Femur (tissue), 1 donor: ENCODE results near the gene TTC31.
A peak's percentile ranks its signal among the peaks of the same experiment; 100 is the strongest.
"Not testable (repeated sequence)": the region's sequence is repeated elsewhere in the genome, so short reads cannot be mapped to it uniquely, and the experiment has no call there.

Experiments
- DNase-seq: peaks from one replicate; pipeline ENCODE4 v3.0.0-alpha.2; 2017

Gene TTC31

DNA sequence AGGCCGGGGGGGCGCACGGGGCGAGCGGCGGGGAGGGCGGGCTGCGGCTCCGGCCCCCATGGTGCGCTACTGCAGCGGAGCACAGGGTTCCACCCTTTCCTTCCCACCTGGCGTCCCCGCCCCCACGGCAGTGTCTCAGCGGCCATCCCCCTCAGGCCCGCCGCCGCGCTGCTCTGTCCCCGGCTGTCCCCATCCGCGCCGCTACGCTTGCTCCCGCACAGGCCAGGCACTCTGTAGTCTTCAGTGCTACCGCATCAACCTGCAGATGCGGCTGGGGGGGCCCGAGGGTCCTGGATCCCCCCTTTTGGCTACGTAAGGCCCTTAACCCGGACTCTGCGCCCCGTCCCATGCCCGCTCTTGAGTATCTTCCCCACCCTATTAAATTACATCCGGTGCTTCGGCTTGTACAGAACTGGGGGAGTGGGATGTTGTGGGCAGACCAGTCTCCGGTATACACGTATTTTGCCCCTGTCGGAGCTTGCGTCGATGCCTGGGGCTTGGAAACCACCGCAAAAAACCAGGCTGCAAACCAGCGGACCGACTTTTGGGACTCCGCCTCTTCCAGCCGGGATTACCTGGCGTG is 25.2 kb upstream of the TTC31 start:
- peak; percentile 81 for DNase-seq

DNA sequence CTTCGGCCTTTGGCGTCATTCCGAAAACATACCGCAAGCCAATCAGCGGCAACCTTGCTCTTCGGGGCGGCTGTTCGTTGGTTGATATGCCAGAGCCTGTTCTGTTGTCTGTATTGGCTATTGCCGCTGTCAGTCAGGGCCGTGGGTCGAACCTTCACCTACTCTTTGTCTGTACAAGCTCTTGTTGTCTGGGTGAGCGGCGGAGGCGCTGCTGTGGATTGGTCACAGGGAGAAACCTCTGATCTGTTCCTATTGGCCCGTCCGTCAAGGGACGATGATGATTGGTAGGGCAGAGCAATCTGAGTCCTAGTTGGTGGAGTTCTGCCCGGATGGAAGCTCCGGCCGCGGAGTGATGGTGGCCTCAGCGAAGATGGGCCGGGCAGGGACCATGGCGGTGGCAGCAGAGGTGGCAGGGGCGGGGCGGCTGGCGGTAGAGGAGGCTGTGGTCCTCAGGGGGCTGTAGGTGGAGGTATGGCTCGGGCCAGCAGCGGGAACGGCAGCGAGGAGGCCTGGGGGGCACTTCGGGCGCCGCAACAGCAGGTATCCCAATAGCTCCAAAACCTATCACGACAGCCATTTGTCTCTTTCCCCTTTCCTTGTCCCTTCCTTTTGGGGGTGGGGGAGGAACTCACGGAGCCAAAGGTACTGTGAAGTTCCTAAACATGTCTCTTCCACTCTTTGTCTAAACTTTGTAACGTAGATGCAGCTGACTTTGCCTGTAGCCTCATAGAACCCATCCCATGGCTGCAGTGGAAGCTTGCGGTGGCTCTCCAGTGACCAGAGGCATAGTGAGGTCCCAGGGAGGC is 24.5 kb upstream of the TTC31 start, which contains the start of gene WBP1:
WBP1 (plus strand) TSS at position 307 of the 806 bp plus-strand sequence; CDS start at position 472, 165 bp downstream.
- DNase-seq: peak; percentile 100

DNA sequence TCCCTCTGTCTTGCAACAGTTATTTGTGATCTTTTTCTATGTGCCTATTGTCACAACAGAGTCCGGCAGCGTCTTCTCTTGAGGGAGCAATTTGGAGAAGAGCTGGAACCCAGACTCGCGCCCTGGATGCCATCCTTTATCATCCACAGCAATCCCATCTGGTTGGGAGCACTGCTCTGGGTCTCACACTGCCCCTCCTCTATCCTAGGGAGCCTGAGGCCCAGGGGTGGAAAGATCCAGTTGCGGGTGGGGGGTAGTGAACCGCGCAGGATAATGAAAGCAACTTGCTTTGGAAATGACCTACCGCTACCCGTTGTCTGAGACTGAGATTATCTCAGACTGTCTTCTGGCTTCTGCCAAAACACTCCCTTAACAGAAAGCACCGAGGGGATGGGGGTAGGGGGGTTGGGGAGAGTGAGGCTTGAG is 23.9 kb upstream of the TTC31 start:
- no peak for DNase-seq

DNA sequence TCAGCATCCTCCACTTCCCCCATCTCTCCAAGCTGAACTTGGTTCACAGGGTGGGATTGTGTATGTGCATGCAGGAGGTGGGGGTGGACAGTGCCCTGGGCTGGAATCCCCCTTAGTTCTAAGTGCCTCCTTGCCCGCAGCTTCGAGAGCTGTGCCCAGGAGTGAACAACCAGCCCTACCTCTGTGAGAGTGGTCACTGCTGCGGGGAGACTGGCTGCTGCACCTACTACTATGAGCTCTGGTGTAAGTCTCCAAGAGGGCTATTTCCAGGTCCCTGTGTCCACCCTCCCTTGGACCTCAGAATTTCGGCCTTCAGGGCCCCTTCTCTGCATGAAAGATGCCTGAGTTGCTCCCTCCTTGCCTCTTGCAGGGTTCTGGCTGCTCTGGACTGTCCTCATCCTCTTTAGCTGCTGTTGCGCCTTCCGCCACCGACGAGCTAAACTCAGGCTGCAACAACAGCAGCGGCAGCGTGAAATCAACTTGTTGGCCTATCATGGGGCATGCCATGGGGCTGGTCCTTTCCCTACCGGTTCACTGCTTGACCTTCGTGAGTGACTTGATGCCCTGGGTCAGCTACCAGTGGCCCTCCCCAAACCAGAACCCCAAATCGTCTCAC is 23.3 kb upstream of the TTC31 start:
- DNase-seq: not testable (repeated sequence)

DNA sequence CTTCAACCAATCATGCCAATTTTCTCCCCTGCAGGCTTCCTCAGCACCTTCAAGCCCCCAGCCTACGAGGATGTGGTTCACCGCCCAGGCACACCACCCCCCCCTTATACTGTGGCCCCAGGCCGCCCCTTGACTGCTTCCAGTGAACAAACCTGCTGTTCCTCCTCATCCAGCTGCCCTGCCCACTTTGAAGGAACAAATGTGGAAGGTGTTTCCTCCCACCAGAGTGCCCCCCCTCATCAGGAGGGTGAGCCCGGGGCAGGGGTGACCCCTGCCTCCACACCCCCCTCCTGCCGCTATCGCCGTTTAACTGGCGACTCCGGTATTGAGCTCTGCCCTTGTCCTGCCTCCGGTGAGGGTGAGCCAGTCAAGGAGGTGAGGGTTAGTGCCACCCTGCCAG is 22.7 kb upstream of the TTC31 start:
- not testable (repeated sequence) for DNase-seq

DNA sequence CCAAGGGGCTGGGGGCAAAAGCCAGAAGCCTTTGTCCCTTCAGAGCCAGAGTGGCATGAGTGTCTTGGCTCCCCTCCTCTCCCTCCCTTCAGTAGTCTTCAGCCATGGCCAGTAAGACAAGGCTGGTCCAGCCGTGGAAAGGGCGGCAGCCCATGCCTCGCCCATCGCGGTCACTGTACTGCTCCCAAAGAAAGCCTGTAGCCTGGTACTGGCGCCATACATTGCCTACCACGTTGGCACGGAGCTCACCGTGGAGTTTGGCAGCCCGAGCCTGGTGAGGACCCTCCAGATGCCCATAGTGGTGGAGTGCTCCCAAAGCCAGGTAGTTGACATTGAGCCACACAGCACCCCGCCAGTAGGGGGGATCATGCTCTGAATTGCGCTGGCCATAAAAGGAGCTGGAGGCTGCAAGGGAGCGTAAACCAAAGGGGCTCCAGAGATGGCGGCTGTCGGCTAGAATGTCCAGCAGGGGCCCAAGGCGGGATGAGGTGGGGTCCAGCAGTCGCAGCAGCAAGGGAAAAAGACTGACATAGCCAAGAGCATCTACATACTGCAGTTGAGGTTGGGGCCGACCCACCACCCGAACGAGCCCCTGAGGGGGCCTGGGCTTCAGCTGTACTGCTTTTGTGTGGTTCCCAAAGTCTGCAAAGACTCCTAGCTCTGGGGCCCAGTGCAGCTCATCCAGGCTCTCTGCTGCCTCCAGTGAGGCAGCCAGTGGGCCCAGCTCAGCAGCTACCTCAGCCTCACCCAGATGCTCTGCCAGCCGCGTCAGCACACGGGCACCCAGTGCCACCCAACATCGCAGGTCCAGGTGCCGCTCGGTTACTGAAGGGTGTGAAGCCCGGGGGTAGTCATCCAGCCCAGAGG is 21.5 kb upstream of the TTC31 start:
- no peak for DNase-seq

DNA sequence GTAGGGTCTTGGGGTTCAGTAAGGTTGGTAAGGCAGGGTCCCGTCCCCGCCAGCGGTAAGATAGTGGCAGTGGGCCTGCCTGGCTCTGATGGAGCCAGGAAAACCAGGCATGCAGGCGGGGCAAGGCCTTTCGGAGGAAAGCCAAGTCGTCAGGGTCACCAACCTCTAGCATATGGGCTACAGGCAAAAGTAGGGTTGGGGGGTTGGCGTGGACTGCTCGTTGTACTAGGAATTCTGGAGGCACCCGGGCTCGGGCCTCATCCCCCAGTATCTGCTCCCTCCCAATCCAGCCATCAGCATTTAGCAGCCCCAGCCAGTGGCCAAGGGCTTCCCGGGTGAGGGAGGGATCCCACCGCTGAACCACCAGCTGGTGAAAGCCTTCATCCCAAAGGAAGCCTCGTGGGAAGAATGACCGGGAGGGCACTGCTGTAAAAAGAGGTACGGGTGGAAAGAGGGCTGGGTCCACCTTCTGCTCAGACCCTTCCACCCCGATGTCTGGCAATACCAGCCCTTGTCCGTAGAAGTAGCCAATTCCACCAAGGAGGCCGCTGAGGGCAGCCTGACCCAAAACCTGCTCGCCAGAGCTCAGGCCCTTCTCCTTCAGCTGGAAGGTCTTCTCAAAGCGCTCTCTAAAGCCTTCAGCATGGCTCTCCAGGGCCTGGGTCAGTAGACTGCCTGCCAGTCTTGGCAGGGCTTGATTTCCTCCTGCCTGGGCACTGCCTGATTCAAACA is 20.7 kb upstream of the TTC31 start:
- no peak for DNase-seq

DNA sequence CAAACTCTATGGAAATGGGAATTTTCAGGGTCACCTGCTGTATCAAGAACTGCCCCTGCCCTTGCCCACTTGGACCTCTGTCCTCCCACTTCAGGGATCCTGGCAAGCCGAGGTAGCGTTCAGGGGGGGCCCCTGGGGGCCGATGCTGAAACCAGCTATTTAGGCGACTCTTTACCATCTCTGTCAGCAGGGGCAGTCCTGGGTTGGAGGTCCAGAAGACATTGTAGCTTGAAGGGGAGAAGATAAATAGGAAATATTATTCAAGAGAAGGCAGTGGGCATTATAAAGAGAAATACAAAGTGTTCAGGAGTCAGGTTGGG is 20.1 kb upstream of the TTC31 start:
- no peak for DNase-seq

DNA sequence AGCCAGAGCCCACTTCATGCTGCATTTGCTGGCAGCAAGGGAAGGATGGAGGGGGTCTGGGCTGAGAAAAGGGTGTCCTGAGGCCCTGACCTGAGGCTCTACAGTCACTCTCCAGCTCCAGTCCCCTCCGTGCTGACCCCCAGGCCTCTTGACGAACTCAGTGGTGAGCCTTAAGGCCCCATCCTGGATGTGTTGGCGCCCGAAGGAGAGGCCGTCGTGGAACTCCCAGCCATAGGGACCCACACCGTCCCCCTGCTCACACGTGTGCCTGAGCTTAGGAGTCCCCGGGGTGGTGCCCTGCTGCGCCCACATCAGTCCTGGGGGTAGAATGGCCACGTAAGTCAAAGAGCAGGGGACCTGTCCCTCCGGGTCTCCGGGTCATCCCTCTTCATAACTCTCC is 18.5 kb upstream of the TTC31 start:
- DNase-seq: no peak

DNA sequence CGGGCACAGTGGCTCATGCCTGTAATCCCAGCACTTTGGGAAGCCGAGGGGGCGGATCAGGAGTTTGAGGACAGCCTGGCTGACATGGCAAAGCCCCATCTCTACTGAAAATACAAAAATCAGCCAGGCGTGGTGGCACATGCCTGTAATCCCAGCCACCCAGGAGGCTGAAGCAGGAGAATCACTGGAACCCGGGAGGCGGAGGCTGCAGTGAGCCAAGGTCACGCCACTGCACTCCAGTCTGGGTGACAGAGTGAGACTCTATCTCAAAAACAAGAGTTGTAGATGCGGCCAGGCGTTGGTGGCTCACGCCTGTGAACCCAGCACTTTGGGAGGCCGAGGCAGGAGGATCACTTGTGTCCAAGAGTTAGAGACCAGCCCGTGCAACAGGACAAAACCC is 12.1 kb upstream of the TTC31 start:
- not testable (repeated sequence) for DNase-seq

DNA sequence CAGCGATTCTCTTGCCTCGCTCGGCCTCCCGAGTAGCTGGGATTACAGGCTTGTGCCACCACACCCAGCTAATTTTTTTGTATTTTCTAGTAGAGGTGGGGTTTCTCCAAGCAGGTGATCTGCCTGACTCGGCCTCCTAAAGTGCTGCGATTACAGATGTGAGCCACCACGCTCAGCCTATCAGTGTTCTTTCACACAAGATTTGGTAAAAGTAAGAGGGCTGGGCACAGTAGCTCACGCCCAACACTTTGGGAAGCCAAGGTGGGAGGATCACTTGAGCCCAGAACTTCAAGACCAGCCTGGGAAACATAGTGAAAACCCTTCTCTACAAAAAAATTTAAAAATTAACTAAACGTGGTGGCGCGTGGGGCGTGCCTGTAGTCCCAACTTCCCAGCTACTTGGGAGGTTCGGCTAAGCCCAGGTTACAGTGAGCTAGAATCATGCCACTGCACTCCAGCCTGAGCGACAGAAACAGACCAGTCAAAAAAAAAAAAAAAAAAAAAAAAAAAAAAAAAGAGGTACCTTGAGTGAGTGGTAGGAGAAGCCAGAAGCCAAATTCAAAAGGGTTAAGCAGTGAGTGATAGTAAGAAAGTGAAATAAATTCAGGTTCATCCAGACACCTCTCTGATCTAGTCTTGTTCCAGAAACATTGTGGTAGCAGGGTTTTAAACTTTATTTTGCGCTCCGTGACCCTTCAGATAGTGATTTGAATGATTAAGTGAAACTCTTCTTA is 11.4 kb upstream of the TTC31 start:
- no peak for DNase-seq

DNA sequence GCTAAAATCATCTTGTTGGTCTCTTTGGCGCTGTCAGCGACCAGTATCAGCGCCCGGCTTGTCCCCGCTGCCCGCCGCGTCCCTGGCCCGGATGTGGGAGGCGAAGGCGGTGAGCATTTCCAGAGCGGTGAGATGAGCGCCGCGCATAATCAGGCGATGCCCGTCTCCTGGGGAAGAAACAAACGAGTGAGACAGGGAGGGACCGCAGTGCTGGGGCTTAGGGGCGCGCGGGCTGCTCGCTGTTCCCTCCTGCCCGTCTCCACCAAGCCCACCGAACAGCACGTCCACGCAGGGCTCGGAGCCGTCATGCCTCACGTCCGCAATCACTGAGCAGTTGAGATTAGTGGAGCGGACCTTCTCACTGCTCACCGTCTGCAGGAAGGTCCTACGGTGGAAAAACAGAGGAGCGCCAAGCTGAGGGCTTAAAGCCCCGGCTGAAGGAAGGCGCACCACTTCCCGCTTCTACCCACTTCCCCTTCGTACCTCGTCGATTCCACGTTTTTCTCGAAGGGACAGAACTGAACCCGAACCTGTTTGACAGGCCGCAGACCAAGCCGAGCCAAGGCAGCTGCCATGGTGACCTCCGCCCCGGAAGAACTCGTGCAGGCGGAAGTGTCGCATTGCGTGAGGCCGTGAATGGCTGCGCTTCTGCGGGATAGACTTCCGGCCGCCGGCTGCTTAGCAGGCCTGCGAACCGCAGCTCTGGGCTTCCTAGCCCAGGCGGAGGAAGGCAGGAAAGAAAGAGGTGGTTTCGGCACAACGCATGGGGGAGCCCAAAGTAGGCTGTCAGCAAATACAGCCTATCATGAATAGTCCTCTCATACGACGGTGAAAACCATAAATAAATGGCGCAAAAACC is 10.6 kb upstream of the TTC31 start, which contains the start of gene MRPL53:
MRPL53 (minus strand) TSS at position 595 of the 859 bp plus-strand sequence; CDS start at position 575, 20 bp downstream.
- peak; percentile 97 for DNase-seq

DNA sequence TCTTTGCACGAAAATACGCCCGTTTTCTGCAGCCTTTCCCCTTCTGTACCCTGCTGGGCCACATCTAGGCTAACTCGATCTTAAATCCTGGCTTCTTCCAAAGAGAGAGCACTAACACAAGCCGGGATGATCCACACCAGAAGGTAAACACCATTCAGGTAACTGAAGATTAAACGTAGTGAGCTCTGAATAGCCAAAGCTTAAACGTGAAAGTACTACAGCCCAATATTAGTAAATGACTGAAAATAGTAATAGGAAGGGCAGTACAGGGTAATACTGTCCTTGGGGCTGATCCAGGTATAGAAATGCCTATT is 10.0 kb upstream of the TTC31 start:
- no peak for DNase-seq

DNA sequence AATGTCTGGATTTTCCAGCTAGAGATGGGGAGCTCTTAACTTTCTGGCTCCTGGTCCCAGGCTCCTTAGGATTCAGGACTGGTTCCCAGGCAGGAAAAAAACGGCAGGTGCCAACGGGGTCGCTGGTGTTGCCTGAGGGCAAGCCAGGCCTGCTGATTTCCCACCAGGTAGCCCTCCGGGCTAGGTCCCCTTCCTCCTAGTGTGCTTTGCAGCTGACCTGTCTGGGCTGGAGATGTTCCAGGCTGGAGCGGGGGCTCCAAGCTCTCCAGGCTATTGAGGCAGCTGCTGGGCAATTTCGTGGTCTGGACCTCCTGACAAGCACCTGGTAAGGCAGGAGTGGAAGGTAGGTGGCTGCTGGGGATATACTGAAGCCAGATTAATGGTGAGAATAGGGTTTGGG is 8.4 kb upstream of the TTC31 start:
- DNase-seq: no peak

DNA sequence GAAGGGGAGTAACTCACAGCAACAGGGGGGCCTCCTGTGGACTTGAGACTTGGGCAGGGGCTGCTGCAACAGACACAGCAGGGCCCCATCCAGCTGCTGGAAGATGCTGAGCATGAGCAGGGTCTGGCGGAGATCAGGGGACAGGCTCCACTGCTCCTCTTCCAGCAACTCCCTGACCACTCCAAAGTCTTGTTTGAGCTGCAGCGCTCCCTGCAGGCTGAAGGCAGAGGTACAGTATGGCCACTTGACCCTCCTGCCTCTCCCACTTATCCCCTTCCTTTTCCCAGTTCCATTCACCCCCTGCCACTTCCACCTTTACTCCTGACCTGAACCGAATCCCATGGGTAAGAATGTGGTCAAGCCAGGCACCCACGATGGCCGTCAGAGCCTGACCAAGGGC is 8.0 kb upstream of the TTC31 start:
- no peak for DNase-seq

DNA sequence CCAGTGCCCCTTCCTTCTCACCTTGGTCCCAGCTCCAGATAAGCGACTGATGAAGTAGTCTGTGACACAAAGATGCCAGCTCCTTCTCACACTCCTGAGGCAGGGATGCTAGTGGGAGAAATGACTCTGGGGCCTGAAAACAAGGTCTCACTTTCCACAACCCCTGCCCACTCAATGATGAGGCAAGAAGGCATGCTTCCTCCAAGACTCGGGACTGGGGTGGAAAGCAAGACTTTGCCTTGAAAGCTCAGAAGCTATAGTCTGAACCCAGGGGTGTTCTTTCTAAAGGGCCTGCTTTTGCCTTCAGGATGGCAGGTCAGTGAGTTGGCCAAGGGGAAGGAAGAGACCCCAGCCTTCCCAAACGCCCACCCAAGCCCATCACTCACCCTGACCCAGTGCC is 1.4 kb upstream of the TTC31 start:
- DNase-seq: no peak

DNA sequence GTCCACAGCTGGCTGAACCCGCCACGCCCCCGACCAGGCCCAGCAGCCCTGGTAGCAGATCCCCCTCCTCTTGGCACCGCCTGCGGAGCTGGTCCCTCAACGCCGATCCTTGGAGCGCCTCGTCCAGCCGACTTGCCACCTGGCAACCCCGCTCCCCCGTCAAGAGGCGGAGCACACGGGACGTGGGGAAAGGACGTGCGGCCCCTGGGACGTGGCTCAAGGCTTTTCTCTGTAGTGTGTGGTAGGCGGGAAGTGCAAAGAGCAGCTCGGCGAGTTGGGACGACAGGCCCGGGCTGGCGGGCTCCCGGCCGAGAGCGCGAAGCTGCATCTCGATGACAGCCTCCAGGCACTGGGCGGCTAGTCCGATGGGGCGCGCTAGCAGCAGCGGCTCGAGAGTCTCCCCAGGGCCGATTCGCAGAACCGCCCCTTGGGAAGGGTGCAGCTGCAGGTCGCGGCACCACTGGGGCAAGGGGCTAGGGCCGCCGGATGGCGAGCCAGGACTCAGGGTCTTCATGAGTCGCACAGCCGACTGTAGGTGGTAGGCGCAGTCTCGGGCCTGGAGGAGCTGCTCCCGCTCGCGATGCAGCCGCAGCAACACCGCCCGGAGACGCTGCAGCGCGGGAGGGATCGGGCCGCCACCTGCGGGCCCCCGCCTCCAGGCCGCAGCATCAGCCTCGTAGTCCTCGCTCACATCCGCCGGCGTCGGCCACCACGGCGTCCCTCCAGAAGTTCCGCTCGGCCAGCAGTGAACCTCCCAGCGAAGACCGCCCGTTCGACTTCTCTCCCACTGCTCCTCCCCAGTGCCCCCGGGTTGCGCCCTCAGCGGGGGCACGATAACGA is 700 bp upstream of the TTC31 start:
- DNase-seq: peak; percentile 49

DNA sequence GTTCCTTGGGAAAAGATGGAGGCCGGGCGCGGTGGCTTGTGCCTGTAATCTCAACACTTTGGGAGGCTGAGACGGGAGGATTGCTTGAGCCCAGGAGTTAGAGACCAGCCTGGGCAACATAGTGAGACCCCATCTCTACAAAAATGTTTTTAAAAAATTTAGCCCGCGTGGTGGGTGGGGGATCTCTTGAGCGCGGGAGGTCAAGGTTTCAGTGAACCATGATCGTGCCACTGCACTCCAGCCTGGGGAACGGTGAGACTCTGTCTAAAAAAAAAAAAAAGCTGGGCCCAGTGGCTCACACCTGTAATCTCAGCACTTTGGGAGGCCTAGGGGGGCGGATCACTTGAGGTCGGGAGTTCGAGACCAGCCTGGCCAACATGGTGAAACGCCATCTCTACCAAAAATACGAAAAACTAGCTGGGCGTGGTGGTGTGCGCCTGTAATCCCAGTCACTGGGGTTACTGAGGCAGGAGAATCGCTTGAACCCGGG is 839 bp downstream of the TTC31 start:
- not testable (repeated sequence) for DNase-seq

DNA sequence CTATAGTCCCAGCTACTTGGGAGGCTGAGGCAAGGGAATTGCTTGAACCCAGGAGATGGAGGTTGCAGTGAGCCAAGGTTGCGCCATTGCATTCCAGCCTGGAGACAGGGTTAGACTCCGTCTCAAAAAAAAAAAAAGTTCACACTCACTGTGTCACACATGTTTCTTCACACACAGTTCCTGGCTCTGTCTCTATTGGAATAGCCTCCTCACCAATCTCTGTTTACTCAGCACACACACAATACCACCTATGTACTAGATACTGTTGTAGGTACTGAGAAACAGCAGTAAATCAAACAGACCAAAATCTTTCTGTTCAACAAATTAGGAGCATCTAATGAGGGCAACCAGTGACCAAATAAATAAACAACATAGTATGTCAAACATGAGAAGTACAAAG is 3.3 kb downstream of the TTC31 start:
- no peak for DNase-seq
